GM18511 (cell line): ENCODE results near the gene PIPOX.

Source experiments
- ATAC-seq: cut with Tn5 transposase; IDR thresholded peaks from one replicate; pipeline ENCODE4 v1.9.1; 2021; ENCODE audit warnings: mild to moderate bottlenecking, moderate library complexity; ENCODE audit not compliant: unreplicated experiment

Gene PIPOX, protein sequence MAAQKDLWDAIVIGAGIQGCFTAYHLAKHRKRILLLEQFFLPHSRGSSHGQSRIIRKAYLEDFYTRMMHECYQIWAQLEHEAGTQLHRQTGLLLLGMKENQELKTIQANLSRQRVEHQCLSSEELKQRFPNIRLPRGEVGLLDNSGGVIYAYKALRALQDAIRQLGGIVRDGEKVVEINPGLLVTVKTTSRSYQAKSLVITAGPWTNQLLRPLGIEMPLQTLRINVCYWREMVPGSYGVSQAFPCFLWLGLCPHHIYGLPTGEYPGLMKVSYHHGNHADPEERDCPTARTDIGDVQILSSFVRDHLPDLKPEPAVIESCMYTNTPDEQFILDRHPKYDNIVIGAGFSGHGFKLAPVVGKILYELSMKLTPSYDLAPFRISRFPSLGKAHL

DNA sequence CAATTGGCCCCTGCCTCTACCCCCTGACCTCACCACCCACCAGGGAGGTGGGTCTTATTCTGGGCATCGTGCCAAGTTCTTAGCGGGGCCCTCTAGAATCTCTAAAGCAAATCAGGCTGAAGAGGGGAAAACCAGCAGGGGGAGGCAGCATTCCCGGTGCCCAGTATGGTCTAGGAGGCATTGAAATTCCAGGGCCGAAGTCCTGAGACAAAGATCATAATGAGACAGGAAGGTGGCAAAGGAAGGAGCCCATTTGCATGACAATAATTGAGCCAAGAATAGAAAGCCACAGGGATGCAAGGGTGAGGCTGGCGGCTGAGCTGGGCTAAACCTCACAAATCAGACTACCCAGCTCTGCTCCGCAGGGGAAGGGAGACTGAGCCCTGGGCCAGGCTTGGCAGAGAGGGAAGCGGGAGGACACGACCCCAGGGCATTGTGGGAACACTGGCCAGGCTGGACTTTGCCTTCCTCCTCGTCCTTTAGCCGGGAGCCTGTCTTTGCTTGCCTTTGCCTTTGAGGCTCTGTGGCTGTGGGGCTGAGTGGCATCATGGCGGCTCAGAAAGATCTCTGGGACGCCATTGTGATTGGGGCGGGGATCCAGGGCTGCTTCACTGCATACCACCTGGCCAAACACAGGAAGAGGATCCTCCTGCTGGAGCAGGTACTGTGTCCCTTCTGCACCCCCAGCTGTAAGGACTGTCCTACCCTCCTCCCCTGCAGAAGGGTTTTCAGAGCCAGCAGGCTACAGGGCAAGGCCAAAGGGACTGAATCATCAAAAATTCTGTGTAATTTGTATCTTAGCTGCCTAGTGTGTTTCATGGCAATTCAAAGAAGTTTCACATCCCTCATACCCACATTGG lies at the start of gene PIPOX:
Gene PIPOX (plus strand): TSS at position 463 of the 860 bp plus-strand sequence. CDS start 85 bp downstream, at position 548.
- no peak for ATAC-seq

DNA sequence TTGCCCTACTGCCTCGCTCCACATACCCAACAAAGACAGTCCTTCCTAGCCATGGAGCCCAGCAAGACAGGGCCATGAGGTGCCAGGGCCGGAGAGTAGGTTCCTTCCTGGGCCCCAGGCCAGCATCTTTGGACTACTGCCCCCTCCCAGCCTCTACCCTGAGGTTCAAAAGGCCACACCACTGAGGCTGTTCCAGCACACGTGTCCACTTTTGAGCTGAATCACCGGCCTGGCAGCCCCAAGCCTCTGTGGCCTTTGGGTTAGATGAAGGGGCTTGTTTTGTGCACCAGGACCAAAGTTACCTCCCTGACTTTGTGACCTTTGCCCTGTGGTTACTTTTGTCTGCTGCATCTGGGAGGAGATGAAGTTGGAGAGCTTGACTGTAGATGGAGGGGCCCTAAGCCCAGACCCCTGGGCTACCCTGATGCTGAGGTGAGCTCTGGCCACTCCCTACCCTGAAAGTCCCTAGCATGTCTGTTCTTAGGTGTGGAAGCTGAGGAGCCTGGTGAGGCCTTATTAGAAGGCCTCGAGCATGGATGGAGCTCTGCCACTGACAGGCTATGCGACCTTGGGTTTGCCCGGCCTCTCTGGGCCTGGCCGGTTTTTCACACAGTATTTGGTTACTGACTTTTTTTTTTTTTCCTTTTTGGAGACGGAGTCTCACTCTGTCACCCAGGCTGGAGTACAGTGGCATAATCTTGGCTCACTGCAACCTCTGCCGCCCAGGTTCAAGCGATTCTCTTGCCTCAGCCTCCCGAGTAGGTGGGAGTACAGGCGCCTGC lies 49.1 kb upstream of the PIPOX start:
- no peak for ATAC-seq

DNA sequence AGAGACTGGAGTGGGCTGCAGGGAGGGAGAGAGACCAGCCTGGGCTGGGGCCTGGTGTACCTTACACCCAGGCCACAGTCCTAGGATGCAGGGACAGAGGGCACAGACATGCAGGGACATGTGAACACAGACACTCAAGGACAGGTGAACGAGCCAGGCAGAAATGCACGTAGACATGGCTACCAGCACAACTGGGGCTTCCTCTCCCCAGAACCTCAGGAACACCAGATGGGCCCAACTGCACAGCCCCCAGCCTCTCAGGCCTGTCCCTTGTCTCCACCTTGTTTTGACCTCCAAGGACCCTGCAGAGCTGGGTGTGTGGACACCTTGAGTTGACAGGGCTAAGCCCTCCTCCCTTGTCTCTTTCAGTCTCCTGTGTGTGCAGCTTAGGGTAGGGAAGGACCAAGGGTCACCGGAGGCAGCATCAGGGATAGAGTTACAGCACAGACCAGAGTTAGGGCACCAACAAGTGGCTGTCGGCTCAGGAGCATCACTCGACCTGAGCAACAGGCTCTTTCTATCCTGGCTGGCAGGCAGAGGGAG lies 46.3 kb upstream of the PIPOX start:
- ATAC-seq: no peak

DNA sequence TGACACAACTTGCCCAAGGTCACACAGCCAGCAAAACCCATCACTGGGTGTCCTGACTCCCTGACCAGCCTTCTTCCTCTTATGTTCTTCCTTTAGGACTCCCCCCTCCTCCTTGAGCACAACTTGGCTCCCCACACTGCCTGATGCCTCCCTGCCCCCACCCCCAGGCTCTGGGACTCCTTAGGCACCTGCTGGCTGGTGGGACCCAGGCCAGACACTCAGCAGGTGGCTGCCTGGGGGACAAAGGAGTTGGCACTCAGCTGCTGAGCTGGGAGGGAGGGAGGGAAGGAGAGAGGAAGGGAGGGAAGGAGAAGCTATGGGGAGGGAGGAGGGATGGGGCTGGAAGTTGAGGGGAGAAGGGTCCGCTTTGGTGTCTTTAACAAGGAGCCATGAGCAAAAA lies 45.1 kb upstream of the PIPOX start:
- ATAC-seq: no peak

DNA sequence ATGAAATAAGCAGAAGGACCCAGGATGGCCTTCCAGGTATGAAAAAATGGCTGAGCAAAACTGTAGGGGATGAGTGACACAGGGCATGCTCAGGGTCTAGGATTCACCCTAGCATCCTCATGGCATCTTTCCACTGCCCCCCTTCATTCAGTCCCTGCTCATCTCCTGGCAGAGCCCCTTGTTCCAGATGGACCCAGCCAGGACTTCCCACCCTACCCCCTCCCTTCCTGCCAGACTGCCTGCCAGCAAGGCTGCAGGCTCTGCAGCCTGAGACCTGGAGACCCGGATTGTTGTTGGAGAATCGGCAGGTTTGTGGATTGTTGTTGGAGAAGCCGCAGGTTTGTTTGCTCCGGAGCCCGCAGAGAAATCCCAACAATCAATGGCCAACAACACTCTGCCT lies 43.7 kb upstream of the PIPOX start:
- ATAC-seq: no peak

DNA sequence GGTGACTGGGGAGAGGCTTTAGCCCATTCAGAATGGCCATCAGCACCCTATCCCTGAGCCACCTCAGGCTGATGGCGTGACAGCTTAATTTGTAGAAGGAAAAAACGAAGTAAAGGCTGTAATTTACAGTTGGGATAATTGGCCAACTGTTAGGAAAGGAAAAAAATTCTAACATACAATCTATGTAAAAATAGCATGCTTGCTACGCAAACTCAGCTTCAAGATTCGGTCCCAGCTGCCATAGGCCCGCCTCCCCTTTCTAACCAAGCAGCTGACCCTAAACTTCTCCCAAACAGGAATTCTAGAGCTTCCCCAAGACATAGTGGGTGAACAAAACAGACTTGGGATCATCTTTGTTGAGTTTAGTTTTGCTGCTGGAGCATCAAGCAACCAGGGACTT lies 42.0 kb upstream of the PIPOX start:
- no peak for ATAC-seq

DNA sequence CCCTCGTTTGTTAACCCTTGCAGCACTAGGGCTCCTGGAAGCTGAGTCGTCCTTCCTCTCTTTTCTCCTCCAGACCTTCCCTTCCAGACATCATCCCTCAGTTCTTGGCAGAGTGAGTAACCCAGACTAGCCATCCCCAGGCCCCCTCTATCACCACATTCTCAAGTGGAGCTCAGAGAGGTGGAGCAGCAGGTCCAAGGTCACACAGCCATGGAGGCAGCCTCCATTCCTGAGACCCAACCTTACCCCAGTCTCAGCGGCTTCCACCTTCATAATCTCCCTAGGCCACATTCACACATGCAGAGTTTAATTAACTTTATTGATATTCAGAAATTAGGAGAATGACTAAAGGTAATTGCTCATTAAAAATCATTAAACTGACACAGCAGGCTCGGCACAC lies 40.1 kb upstream of the PIPOX start:
- ATAC-seq: no peak

DNA sequence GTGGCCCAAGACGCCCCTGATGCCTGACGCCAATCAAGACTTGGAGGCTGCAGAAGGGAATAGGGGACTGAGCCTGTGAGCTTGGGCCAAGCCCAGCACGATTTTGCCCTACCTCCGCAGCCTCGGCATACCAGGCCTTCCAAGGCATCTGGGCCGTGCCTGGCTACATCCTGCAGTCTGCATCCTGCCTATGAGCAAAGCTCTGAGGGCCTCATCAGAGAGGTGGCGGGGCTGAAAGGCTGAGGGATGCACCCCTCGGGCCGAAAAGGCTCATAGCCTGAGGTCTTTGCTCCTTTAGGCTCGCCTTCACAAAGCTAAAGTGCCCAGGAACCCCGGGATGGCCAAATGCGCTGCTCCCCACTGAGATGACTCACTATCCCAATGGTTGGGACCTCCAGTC lies 39.7 kb upstream of the PIPOX start:
- no peak for ATAC-seq

DNA sequence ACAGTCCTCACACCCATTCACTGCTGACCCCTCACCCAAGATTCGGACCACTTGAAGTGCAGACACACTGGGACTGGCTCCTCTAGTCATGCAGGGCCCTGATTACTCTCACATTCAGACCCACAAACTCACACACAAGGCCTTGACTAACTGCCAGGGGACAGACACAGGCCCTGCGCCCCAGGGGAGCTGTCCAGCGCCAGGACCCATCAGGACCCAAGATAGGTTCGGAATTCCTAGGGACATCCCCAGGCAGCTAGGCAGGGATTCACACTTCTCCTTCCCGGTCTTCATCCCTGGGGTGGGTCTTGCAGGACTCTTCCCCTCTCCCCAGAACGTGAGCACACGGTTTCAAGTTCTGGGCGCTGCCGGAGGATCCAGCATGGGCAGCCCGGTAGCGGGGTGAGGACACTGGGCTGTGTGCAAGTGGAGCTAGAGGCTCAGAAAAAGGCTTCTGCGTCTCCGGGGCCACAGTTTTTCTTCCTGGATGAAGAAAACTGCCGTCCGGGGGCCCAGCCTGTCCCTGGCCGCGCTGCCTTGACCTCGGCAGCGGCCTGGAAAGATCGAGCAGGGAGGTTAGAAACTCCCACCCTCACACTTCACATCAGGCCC lies 38.8 kb upstream of the PIPOX start:
- no peak for ATAC-seq

DNA sequence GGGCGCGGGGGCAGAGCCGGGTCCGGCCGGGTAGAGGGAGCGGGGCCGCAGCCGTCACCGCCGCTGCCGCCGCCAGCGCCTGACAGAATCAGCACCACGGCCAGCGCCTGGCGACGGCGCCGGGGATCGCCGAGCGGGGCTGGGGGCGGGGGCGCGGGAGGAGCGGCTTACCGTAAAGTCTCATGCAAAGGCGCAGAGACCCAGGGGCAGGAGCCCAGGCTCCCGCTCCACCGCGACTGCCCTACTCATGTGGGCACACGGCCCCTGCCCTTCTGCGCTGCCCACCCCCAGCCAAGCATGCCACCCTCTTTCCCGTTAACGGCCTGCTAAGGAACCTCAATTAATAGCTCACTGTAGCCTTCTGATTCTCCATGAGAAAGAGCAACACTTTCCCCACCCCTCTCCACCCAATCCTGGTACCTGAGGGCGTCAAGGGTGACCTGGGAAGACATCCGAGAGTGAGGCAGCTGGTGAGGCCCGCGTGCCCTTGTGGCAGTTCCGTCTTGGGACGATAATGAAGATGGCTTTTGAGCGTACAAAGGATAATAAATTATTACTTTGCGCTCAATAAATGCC lies 36.9 kb upstream of the PIPOX start, which contains the start of gene SEZ6:
Gene SEZ6 (minus strand): TSS at position 98 of the 576 bp plus-strand sequence. CDS start 164 bp downstream, outside the sequence.
- no peak for ATAC-seq

DNA sequence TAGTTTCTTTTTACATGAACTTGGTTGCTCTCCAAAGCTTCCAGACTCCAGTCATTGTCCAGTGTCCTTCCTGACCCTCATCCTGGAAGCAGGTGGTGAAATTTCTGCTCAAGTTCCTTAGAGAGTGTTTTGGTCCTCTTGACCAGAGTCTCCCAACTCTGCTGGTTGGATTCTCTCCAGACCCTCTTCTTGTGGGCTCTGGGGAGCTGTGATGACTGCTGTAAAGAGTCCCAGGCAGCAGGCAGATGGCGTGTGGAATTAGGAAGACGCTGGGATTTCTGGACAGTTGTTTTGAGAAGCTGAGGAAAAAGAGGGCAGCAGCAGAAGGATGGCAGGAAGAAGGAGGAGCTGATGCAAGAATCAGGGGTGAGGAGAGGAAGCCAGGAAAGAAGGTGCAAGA lies 35.5 kb upstream of the PIPOX start:
- no peak for ATAC-seq

DNA sequence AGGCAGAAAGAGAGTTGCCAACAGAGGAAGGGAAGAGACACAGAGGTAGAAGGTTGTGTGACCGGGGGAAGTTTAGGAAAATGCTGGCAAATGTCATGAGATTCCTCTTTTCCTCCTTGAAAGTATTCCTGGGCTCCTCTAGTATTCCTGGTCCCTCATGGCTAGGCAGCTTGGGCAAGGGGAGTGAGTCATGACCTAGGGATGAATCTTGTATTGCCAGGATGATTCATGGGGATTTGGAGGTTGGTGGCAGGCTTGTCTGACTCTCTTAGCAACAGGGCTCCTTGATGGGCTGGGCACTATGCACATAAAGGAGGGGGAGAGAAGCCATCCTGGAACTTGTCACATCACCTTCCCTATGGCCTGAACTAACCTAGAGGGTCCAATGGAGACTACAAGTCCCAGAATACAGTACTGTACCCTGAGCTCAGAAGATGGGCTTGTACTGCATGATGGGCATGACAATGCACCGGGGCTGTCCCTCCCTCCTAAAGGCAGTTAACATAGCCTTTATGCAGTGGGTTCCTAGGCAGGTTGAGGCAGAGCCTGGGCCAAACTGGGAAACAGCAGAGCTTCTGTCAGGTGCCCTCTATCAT lies 35.0 kb upstream of the PIPOX start:
- no peak for ATAC-seq

DNA sequence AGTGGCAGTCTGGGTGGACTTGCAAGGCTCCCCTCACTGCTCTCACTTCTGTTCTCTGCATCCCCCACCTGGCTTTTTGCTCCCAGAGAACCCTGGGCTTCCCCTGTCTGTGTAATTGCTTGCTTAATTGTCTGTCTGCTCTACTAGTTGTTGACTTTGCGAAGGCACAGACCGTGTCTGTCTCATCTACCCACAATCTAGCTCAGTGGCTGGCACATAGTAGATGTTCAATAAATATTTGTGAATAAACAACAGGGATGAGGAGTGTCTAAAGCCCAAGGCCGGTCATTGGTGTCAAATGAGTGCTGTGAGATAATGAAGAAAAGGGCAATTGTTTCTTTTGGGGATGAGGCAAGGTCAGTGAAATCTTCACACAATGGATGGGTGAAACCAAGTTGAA lies 34.4 kb upstream of the PIPOX start:
- no peak for ATAC-seq

DNA sequence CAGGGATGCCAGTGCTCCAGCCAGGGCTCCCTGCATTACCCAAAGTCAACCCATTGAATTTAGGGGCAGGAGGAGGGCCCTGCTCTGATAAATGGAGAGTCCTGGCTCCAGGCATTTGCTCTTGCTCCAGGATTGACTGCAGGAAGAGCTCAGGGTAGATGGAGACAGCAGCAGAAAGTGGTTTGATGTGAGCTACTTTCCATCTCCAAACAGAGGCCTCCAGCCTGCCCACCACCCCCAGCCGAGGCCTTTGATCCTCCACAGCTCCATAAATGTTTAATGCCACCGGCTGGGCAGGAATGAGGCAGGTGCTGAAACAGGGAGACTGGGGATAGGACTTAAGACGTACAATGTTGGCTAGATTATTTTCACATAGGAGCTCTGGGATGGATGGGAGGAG lies 32.8 kb upstream of the PIPOX start:
- ATAC-seq: no peak

DNA sequence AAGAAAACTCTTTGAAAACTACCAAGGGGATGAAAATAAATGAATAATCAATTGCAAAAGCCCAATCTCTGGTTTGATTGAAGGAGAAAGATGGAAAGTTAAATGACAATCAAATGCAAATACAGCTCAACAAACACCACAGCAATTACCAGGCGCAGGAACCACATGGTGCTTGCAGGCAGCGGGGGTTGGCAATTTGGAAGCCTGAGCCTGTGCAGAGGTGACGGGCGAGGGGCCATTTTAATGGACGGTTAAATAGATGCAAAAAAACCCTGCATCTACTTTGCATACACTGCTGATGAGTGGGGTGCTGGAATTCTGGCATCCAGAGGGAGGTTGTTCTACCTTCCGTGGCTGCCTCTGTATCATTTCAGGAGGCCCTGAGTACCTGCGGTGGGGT lies 32.4 kb upstream of the PIPOX start:
- no peak for ATAC-seq

DNA sequence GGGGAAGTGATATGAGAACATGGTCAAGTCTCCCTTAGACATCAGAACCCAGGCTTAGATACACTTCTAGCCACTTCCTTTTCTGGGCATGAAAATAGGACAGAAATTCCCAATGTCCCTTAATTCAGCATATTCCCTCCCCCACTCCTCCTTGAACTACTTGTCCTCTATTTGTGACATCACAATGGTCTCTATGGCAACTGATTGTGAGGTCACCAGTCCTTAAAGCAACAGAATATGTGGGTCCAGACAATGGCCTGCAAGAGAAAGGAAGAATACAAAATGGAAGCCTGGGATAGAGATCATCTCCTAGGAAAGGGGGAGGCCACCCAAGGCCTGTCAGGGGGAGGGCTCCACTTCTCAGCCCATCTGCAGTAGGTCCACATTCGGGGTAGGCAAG lies 30.4 kb upstream of the PIPOX start:
- no peak for ATAC-seq

DNA sequence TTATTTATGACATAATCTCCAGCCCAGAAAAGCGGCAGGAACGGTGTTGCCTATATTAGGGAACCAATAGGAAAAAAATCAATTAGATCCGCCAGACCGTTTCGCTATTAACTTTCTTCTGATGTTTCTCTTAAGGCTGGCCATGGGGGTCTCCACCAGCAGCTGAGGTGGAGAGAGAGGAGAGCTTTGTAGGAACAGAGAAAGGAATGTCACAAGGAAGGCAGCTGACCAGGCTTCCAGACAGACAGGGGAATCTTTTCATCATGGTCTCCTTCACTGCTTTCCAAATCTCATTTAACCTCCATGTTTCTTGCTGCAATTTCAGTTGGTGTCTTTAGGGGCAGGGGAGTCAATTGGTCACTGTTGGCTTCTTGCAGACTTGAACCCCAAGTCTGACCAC lies 28.2 kb upstream of the PIPOX start:
- ATAC-seq: no peak

DNA sequence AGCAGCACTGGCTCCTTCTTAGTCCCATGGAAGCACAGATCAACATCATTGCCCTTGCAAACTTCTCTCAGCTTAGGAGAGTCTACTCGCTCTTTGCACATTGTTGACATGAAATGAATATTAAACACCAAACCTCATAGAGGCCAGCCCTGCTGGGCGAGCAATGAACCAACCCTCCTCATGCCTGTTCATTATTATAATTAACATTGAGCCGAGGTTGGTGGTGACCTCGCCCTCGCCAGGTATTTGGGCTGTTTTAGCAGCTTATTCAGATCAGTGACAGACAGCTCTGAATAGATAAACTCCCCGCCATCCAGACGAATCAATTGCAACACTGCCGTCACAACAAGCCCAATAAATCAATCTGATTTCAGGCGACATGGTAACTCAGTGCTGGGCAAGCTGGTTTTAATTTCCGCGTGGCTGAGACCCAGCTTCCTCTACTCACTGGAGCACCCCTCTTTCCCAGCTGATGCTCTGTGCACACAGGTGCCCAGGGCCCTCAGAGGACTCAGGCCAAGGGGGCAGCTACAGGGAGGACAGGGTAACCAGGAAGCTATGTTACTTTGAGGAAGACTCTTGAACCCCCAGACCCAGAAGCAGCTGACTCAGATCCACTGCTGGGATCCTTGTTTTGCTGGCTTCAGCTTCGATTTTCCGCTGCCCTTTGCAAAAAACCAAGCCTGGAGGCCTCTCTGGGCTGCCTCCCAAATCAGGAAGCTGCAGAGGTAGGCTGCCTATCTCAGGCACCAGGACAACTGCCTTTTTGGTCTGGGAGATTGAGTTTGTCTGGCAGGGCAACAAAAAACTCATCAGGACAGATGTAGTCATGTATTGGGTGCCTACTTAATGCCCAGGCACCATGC lies 26.4 kb upstream of the PIPOX start:
- ATAC-seq: no peak
